Parathyroid adenoma (tissue), 2 donors: Measurements from ENCODE around the gene NRXN2.

Experiments used
- H2AFZ ChIP-seq: fragments of 300-600 bp; sonication (generic); one replicate; pipeline ENCODE4 v1.7.0; 2017; ENCODE audit warnings: antibody characterized with exemption, mild to moderate bottlenecking
- H3K27ac ChIP-seq: fragments of 300-600 bp; sonication (generic); one replicate; pipeline ENCODE4 v1.7.0; 2017
- H3K27me3 ChIP-seq: fragments of 300-600 bp; sonication (generic); one replicate; pipeline ENCODE4 v1.7.0; 2017; ENCODE audit warnings: low read length; ENCODE audit not compliant: control insufficient read depth, insufficient read depth
- H3K36me3 ChIP-seq: fragments of 300-600 bp; sonication (generic); one replicate; pipeline ENCODE4 v1.7.0; 2017; ENCODE audit warnings: low read length; ENCODE audit not compliant: control insufficient read depth, insufficient read depth
- H3K4me1 ChIP-seq: fragments of 300-600 bp; sonication (generic); one replicate; pipeline ENCODE4 v1.7.0; 2017; ENCODE audit warnings: control low read depth
- H3K4me2 ChIP-seq: fragments of 300-600 bp; sonication (generic); one replicate; pipeline ENCODE4 v1.7.0; 2017; ENCODE audit warnings: low read length
- H3K4me3 ChIP-seq: fragments of 300-600 bp; sonication (generic); one replicate; pipeline ENCODE4 v1.7.0; 2017; ENCODE audit warnings: low read depth, low read length
- H3K79me2 ChIP-seq: fragments of 300-600 bp; sonication (generic); one replicate; pipeline ENCODE4 v1.7.0; 2017; ENCODE audit warnings: control low read depth
- H3K9ac ChIP-seq: fragments of 300-600 bp; sonication (generic); one replicate; pipeline ENCODE4 v1.7.0; 2017; ENCODE audit warnings: mild to moderate bottlenecking
- H3K9me3 ChIP-seq: fragments of 300-600 bp; sonication (generic); one replicate; pipeline ENCODE4 v1.7.0; 2017; ENCODE audit warnings: low read length; ENCODE audit not compliant: control insufficient read depth
- TF ChIP-seq, protein P1 (sequence below): fragments of 300-600 bp; sonication (generic); IDR thresholded peaks from one replicate; pipeline ENCODE4 v1.7.0; 2017; ENCODE audit warnings: antibody characterized with exemption, mild to moderate bottlenecking
- donor health status: primary hyperparathyroidism.

Gene NRXN2

DNA sequence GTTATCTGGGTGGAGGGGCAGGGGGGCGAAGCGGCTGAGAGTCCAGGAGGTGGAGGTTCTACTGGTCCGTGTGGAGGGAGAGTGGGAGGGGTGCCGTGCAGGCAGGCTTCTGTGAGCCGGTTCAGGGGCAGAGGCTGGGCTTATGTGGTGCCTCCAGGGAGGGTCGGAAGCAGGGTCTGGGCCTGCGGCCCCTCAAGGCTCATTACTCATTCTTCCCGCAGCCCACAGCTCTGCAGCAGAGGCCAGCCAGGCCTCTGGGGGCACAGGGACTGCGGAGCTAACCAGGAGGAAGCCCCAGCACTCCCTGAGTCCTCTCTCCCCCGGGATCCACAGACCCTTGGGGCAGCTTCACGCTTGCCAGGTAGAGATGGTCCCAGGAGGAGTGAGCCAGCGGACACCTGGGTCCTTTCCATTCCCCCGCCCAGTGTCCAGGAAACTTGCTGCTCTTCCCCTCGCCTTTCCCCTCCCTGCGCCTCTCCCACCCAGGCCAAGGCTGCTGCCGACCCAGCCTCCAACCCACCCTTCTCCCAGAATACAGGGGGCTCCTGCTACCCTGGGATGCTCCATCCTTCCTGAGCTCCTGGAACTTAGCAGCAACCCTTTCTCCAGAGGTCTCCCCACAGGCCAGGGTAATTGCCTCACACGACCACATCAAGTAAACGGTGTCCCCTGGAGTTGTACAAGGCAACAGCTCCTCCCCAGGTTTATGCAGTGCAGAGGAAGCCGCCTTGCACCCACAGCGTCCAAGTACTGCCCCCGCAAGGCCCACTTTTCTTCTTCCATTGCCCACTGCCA, 6.3 kb downstream of the NRXN2 start:
- Histone ChIP-seq H3K4me1 (no peaks in the 10 kb centered on the region), H3K4me2 (no peak overlapping the region), H2AFZ (no peak overlapping the region), H3K9me3 (no peaks in the 10 kb centered on the region), H3K79me2 (no peaks in the 10 kb centered on the region), H3K27ac (no peak overlapping the region), H3K4me3 (no peak overlapping the region), H3K9ac (no peak overlapping the region), H3K27me3 (no peaks in the 10 kb centered on the region), H3K36me3 (no peaks in the 10 kb centered on the region)
- TF ChIP-seq, protein P1, sequence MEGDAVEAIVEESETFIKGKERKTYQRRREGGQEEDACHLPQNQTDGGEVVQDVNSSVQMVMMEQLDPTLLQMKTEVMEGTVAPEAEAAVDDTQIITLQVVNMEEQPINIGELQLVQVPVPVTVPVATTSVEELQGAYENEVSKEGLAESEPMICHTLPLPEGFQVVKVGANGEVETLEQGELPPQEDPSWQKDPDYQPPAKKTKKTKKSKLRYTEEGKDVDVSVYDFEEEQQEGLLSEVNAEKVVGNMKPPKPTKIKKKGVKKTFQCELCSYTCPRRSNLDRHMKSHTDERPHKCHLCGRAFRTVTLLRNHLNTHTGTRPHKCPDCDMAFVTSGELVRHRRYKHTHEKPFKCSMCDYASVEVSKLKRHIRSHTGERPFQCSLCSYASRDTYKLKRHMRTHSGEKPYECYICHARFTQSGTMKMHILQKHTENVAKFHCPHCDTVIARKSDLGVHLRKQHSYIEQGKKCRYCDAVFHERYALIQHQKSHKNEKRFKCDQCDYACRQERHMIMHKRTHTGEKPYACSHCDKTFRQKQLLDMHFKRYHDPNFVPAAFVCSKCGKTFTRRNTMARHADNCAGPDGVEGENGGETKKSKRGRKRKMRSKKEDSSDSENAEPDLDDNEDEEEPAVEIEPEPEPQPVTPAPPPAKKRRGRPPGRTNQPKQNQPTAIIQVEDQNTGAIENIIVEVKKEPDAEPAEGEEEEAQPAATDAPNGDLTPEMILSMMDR = no peak

DNA sequence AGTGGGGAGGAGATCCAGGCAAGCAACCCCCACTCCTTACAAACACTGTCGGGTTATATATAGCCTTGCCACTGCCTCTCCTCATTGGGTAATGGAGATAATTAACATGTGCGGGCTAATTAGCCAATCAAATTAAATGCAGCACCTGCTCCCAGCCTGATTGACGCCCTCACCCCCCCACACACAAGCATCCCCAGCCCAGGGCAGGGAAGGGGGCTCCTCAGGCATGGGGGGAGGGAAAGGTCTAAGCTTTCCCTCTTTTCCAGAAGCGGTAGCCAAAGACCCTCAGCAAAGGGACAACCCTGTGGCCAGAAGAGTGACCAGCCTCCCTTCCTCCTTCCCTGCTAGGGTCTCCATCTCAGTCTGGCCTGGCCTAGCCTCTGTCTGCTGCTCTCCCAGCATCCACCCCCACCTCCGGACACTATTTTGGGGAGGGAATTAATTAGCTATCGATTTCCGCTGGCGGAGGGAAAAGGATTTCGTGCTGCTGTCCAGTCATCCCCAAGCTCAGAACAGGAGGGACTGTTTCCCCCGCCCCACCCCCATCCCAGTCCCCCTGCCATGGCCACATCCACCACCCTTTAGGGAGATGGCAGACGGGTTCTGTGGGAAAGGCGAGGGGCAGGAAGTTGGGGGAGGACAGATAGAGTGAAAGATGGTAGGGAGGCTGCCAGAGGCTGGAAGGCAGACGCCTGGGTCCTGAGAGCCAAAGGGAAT, 7.1 kb downstream of the NRXN2 start:
- no peaks in the 10 kb centered on the region for H3K36me3 ChIP-seq
- H3K4me2 ChIP-seq = no peak overlapping the region
- H3K27ac ChIP-seq = no peak overlapping the region
- no peaks in the 10 kb centered on the region for H3K4me1 ChIP-seq
- H3K9me3 ChIP-seq = no peaks in the 10 kb centered on the region
- no peak overlapping the region for H2AFZ ChIP-seq
- no peak overlapping the region for H3K4me3 ChIP-seq
- no peaks in the 10 kb centered on the region for H3K27me3 ChIP-seq
- H3K9ac ChIP-seq = no peak overlapping the region
- TF ChIP-seq, protein P1 = no peak
- no peaks in the 10 kb centered on the region for H3K79me2 ChIP-seq

DNA sequence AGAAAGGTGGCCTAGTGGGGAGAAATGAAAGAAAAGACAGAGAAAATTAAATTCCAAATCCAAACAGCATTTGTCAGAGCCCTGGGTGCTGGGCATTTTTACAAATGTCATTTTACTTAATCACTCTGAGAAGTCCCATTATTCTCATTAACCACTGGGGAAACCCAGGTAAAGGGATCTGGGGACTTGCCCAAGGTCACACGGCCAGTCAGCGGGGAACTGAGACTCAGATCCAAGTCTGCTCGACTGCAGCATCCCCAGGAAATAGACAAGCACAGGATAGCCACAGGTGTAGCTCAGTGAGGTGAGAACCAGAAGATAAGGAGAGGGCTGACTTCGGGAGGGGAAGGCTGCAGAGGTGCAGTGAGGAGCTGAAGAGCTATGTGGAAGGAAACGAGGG, 7.9 kb downstream of the NRXN2 start:
- TF ChIP-seq, protein P1 = no peak
- Histone ChIP-seq H2AFZ (no peak overlapping the region), H3K27me3 (no peaks in the 10 kb centered on the region), H3K4me1 (no peaks in the 10 kb centered on the region), H3K27ac (no peak overlapping the region), H3K36me3 (no peaks in the 10 kb centered on the region), H3K9me3 (no peaks in the 10 kb centered on the region), H3K79me2 (no peaks in the 10 kb centered on the region), H3K9ac (no peak overlapping the region), H3K4me3 (no peak overlapping the region), H3K4me2 (no peak overlapping the region)

DNA sequence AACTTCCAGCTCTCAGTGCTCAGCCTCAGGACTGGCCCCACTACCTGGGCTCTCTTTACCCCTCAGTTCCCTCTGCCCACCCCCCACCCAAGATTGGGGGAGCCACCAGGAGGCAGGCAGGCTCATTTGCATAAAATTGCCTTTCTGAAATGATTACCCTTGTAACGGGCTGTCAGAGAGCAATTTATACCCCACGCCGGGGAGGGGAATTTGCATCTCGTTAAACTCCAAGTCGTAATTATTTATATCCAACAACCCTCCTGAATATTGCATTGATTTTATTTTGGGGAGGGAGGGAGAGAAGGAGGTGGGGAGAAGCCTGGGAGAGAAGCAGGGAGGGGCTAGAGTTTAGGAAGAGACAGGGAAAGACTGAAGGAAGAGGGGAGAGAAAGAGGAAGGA, 8.3 kb downstream of the NRXN2 start:
- Histone ChIP-seq H3K4me3 (no peak overlapping the region), H3K36me3 (no peaks in the 10 kb centered on the region), H3K4me2 (no peak overlapping the region), H3K27me3 (no peaks in the 10 kb centered on the region), H3K27ac (no peak overlapping the region), H3K9ac (no peak overlapping the region), H3K4me1 (no peaks in the 10 kb centered on the region), H3K9me3 (no peaks in the 10 kb centered on the region), H3K79me2 (no peaks in the 10 kb centered on the region), H2AFZ (no peak overlapping the region)
- TF ChIP-seq, protein P1 = no peak
